Large intestine (tissue), 3 donors: ENCODE measurements around the gene GAB1. TPM values are rescaled to one million over a fixed set of nuclear protein-coding genes. Genes with fewer than 3 reads are reported as not detected.
A peak's percentile ranks its signal among the peaks of the same experiment; 100 is the strongest.

Experiments used
- DNase-seq, 2 donors: peaks; one replicate each; pipeline versions ENCODE4 v3.0.0 to v3.0.0-alpha.2; 2013
- H3K27ac ChIP-seq: one replicate; pipeline ENCODE4 v1.5.1; 2013; ENCODE audit warnings: low read length
- H3K27me3 ChIP-seq: 2 replicates; pipeline ENCODE4 v1.6.1; 2013; ENCODE audit warnings: low read length; ENCODE audit not compliant: control insufficient read depth, insufficient read depth
- H3K36me3 ChIP-seq: 2 replicates; pipeline ENCODE4 v1.6.1; 2013; ENCODE audit warnings: low read length; ENCODE audit not compliant: control insufficient read depth, insufficient read depth
- H3K4me1 ChIP-seq: one replicate; pipeline ENCODE4 v1.6.1; 2013; ENCODE audit warnings: low read length; ENCODE audit not compliant: control insufficient read depth, insufficient read depth
- H3K4me3 ChIP-seq: one replicate; pipeline ENCODE4 v1.5.1; 2013; ENCODE audit warnings: low read length
- H3K9me3 ChIP-seq: one replicate; pipeline ENCODE4 v1.6.1; 2013; ENCODE audit warnings: mild to moderate bottlenecking, low read depth, low read length, moderate library complexity; ENCODE audit not compliant: control insufficient read depth
- WGBS: methylation state at CpG from one replicate; pipeline ENCODE4 v1.1.5; 2013; ENCODE audit warnings: low lambda C conversion rate; ENCODE audit not compliant: insufficient coverage; 5-methylcytosine and 5-hydroxymethylcytosine counted together
- polyA plus RNA-seq: library from polyadenylated mRNA; unstranded; fragments of 120-200 nt; gene quantifications from one replicate; pipeline ENCODE4 v1.2.1, GENCODE V29; 2013

The GAB1 gene
- polyA plus RNA-seq, 1 donor = 69.2 TPM

DNA sequence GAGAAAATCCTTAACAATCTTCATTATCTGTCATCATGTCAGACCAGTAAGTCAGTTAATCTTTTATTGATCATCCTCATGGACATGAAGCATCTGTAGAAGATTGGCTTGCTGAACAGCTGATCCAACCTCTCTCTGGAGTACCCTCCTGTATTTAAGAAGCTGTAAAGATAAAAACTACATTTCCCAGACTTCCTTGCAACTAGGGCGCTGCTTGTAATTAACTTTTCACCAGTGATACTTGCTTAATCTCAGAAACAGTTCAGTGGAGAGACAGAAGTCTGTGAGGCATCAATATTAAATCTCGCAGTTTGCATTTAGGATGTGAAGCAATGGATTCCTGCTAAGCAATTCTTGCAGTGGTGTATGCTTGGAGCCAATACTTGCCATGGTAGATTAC, 140.8 kb downstream of the GAB1 start:
- no peaks in the 10 kb centered on the region for H3K4me1 ChIP-seq
- no peak overlapping the region for H3K4me3 ChIP-seq
- H3K36me3 ChIP-seq = peaks cover 12% of the 10 kb centered on the region
- H3K9me3 ChIP-seq = no peaks in the 10 kb centered on the region
- no CpG with 5 or more reads among the region's 2 CpGs for WGBS
- H3K27ac ChIP-seq = no peak overlapping the region
- no peak for DNase-seq
- no peaks in the 10 kb centered on the region for H3K27me3 ChIP-seq

DNA sequence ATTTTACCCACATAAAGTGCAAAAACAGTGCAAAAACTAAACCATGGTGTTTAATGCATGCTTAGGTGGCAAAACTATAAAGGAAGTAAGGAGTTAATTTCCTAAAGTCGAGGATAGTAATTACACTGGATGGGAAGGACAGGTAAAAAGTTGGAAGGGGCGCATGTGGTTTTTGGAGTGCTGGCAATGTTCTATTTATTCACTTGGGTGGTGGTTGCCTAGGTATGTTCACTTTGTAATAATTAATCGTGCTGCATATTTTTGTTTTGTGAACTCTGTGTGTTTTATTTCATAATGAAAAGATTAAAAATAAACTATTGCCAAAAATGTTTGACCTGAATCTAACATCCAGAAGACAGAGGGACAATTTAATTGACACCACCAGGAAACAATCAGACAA, 144.7 kb downstream of the GAB1 start:
- Histone ChIP-seq H3K36me3 (no peaks in the 10 kb centered on the region), H3K4me1 (no peaks in the 10 kb centered on the region), H3K4me3 (no peak overlapping the region), H3K9me3 (no peaks in the 10 kb centered on the region), H3K27ac (no peak overlapping the region), H3K27me3 (no peaks in the 10 kb centered on the region)
- no peak for DNase-seq
- WGBS = 53% methylated on average over 2 of the region's 3 CpGs

DNA sequence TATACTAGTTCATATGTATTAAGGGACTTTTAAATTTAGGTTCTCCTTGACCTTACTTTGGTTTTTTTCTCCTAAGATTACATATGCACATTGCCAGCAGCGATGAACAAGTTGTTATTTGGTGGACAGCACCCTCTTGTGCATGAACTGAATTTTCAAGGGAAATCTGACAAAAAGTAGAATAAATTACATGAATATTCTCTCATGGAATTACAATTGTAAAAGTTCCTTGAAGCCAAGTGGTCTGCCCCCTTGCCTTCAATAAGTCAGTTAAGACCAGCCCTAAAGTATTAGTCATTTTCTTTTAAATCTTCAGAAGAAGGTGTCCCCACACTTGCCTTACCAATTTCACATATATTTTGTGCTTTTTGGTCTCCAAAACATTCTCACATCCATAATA, 146.2 kb downstream of the GAB1 start:
- H3K27me3 ChIP-seq = no peaks in the 10 kb centered on the region
- peak; percentile 9 to 12 for DNase-seq
- H3K36me3 ChIP-seq = no peaks in the 10 kb centered on the region
- H3K27ac ChIP-seq = no peak overlapping the region
- no peaks in the 10 kb centered on the region for H3K9me3 ChIP-seq
- H3K4me1 ChIP-seq = no peaks in the 10 kb centered on the region
- H3K4me3 ChIP-seq = no peak overlapping the region
- 13% methylated on average over 1 of the region's 1 CpG for WGBS

DNA sequence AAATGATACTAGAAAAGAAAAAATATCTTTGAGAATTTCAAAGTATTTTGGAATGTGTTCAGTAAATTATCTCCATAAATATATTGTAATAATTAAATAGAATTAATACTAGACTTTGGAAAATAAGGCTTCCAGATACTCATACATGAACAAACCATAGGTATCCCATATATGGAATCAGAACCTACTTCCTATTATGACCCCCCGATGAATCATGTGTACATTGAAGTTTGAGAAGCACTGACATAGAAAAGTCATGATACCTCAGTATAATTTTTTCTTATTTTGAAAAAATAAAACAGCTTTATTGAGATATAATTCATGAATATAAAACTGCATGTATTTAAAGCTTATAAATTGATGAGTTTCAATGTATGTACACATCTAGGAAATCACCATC, 149.6 kb downstream of the GAB1 start:
- H3K4me3 ChIP-seq = no peak overlapping the region
- H3K27ac ChIP-seq = no peak overlapping the region
- no peak for DNase-seq
- H3K9me3 ChIP-seq = no peaks in the 10 kb centered on the region
- H3K27me3 ChIP-seq = no peaks in the 10 kb centered on the region
- no peaks in the 10 kb centered on the region for H3K4me1 ChIP-seq
- no peaks in the 10 kb centered on the region for H3K36me3 ChIP-seq
- 100% methylated on average over 1 of the region's 1 CpG for WGBS

DNA sequence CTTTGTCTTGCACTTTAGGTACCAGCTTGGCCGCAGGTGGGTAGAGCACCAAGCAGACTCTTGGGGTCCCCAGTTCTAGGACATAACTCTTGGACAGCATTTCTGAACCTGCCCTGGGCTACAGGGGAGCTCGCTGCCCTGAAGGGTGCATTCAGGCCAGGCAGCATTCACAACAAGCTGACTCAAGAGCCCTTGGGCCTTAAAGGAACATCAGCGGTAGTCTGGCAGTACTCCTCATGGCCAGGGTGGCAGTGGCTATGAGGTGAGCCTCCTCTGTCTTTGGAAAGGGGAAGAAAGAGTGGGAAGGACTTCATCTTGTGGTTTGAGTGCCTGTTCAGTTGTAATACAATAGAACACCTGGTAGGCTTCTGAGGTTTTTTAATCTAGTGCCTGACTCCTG, 152.0 kb downstream of the GAB1 start:
- no CpG with 5 or more reads among the region's 3 CpGs for WGBS

DNA sequence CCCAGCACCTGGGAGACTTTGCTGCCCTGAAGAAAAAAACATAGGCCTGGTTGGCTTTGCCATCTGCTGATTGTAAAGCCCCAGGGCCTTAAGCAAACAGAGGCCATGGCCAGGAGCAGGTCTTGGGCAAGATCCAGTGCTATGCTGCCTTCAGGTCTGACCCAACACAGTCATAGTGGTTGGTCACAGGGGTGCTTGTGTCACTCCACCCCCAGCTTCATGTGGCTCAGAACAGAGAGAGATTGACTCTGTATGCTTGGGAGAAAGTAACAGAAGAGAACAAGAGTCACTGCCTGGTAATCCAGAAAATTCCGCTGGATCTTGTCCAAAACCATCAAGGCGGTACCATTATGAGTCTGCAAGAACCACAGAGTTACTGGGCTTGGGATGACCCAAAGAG, 152.4 kb downstream of the GAB1 start:
- no peaks in the 10 kb centered on the region for H3K9me3 ChIP-seq
- H3K4me3 ChIP-seq = no peak overlapping the region
- 100% methylated on average over 1 of the region's 2 CpGs for WGBS
- no peaks in the 10 kb centered on the region for H3K27me3 ChIP-seq
- no peak overlapping the region for H3K27ac ChIP-seq
- H3K36me3 ChIP-seq = no peaks in the 10 kb centered on the region
- DNase-seq = no peak
- no peaks in the 10 kb centered on the region for H3K4me1 ChIP-seq

More for the DNA sequence above, 152.0 kb downstream of the GAB1 start:
- Histone ChIP-seq H3K9me3 (no peaks in the 10 kb centered on the region), H3K36me3 (no peaks in the 10 kb centered on the region), H3K27me3 (no peaks in the 10 kb centered on the region), H3K4me3 (no peak overlapping the region), H3K4me1 (no peaks in the 10 kb centered on the region), H3K27ac (no peak overlapping the region)
- no peak for DNase-seq

DNA sequence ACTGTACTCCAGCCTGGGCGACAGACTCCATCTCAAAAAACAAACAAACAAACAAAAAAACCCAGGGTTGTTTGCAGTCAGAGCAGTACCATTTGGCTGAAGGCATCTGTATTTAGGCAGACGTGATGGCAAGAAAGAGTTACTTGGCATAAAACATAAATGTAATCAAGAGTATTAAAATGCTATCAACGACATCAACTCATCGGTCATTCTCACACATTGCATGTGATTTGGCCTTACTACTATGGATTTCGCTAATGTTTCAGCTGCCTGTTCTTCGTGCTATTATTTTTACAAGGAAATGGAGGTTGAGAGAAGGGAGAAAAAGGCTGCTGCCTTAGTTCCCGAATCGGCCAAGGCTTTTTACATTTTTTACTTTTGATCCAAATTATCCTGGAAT, 161.3 kb downstream of the GAB1 start:
- 88% methylated on average over 6 of the region's 8 CpGs for WGBS
- Histone ChIP-seq H3K27ac (no peak overlapping the region), H3K4me3 (no peak overlapping the region), H3K4me1 (no peaks in the 10 kb centered on the region), H3K27me3 (no peaks in the 10 kb centered on the region), H3K36me3 (no peaks in the 10 kb centered on the region), H3K9me3 (no peaks in the 10 kb centered on the region)
- DNase-seq = no peak

DNA sequence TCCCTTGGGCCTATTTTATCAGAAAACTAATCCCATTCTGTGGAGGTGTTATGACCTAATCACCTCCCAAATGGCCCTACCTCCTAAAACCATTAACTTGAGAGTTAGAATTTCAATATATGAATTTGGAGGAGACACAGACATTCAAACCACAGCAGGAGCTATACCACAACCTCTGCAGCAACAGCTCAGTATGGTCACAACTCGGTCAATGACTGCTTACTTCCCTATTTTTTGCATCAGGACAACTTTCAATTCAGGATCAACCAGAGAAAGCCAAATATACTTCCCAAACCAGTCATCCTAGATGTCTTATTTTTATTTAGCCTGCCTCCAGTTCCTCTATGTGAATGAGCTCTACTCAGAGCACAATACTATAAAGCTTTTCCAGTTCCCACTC, 165.6 kb downstream of the GAB1 start:
- Histone ChIP-seq H3K36me3 (no peaks in the 10 kb centered on the region), H3K4me3 (no peak overlapping the region), H3K9me3 (no peaks in the 10 kb centered on the region), H3K27ac (no peak overlapping the region), H3K27me3 (no peaks in the 10 kb centered on the region), H3K4me1 (no peaks in the 10 kb centered on the region)
- no peak for DNase-seq
- no CpG with 5 or more reads among the region's 1 CpG for WGBS

DNA sequence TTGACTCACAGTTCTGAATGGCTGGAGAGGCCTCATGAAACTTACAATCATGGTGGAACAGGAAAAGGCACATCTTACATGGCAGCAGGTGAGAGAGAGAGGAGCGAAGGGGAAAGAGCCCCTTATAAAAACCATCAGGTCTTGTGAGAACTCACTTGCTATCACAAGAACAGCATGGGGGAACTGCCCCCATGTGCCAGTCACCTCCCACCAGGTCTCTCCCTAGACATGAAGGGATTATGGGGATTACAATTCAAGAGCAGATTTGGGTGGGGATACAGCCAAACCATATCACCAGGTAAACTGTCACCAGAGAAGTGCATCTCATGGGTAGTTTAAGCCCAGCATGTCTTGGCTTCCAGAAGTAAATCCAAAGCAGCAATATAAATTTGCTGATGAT, 169.4 kb downstream of the GAB1 start:
- H3K27me3 ChIP-seq = no peaks in the 10 kb centered on the region
- no peak overlapping the region for H3K4me3 ChIP-seq
- no peaks in the 10 kb centered on the region for H3K4me1 ChIP-seq
- H3K27ac ChIP-seq = no peak overlapping the region
- no peak for DNase-seq
- no peaks in the 10 kb centered on the region for H3K9me3 ChIP-seq
- H3K36me3 ChIP-seq = no peaks in the 10 kb centered on the region
- no CpG with 5 or more reads among the region's 1 CpG for WGBS

DNA sequence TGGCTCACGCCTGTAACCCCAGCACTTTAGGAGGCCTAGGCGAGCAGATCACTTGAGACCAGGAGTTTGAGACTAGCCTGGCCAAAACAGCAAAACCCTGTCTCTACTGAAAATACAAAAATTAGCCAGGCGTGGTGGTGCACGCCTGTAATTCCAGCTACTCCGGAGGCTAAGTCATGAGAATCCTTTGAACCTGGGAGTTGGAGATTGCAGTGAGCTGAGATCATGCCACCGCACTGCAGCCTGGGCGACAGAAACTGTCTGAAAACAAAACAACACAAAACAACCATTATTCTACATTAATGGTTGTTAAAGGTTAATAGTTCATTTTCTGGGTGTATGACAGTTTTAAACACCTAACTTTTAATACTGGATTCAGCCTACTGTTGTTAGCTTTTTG, 175.2 kb downstream of the GAB1 start:
- DNase-seq = no peak
- Histone ChIP-seq H3K36me3 (no peaks in the 10 kb centered on the region), H3K4me1 (peaks cover 9% of the 10 kb centered on the region), H3K27me3 (no peaks in the 10 kb centered on the region), H3K27ac (no peak overlapping the region), H3K4me3 (no peak overlapping the region), H3K9me3 (no peaks in the 10 kb centered on the region)
- no CpG with 5 or more reads among the region's 7 CpGs for WGBS

DNA sequence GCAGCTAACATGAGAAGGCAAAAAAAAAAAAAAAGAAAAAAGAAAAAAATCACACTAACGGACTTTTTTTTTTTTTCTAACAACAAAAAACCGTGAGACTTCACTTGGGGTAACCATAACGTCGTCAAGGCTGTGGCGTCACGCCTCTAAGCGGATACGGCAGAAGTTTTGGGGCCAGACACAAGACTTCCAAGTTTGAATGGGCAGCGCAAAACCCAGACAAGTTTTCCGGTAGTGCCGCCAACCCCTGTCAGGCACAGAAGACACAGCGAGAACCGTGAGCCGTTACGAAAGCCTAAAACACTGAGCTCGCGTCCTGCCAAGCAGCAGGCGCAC, 176.3 kb downstream of the GAB1 start:
- Histone ChIP-seq H3K4me3 (peak overlapping the region; percentile 92), H3K9me3 (no peaks in the 10 kb centered on the region), H3K27me3 (no peaks in the 10 kb centered on the region), H3K4me1 (peaks cover 9% of the 10 kb centered on the region), H3K27ac (peak overlapping the region; percentile 99), H3K36me3 (peaks cover 6% of the 10 kb centered on the region)
- no CpG with 5 or more reads among the region's 18 CpGs for WGBS
- no peak for DNase-seq
